ENCODE data around the gene DEUP1.

Gene DEUP1

GRCh38 chr11:93320230-93320629, 10.3 kb upstream of the DEUP1 start:
- H3K4me3 ChIP-seq (ENCODE audit: low read depth, low read length) = no peak overlapping the region
- TF ChIP-seq CTCF (IDR thresholded peaks at IDR 0.05; ENCODE audit: low read depth, low read length, missing control alignments) = no peak
- in situ Hi-C loops (cut with HindIII; ENCODE audit: low pct_ligation_motif_present, low sequenced_read_pairs) = no loop called here
- DNase-seq = no peak
- no peaks in the 10 kb centered on the region for H3K27me3 ChIP-seq (replicated peaks)
- H3K27ac ChIP-seq = no peak overlapping the region
- H3K36me3 ChIP-seq (replicated peaks) = no peaks in the 10 kb centered on the region

DNA sequence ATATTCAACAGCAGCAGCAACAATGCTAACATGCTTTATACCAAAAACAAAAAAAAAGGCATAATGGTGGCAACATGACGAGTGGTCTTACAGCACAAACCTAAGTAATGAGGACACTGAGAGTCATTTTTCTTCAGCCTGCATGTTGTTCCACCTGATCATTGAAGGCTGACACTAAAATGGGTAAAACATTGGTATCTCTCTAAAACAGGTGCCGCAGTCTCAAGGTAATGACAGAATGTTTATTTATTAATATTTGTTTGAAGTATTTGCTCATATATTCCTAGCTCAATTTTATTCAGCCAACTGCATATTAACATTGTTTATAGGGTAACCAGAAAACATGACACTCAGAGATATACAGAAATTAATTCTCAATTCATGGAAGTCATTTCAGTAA, 8.3 kb upstream of the DEUP1 start:
- no peaks in the 10 kb centered on the region for H3K36me3 ChIP-seq (replicated peaks)
- H3K27ac ChIP-seq = no peak overlapping the region
- H3K27me3 ChIP-seq (replicated peaks) = no peaks in the 10 kb centered on the region
- in situ Hi-C loops (cut with HindIII; ENCODE audit: low pct_ligation_motif_present, low sequenced_read_pairs) = no loop called here
- no peak for DNase-seq
- TF ChIP-seq CTCF (IDR thresholded peaks at IDR 0.05; ENCODE audit: low read depth, low read length, missing control alignments) = no peak
- no peak overlapping the region for H3K4me3 ChIP-seq (ENCODE audit: low read depth, low read length)

- no peaks in the 10 kb centered on the region for H3K36me3 ChIP-seq (replicated peaks)
- no peak overlapping the region for H3K4me3 ChIP-seq (ENCODE audit: low read depth, low read length)
- TF ChIP-seq CTCF (IDR thresholded peaks at IDR 0.05; ENCODE audit: low read depth, low read length, missing control alignments) = no peak
- no peak for DNase-seq
- H3K27ac ChIP-seq = no peak overlapping the region
- H3K27me3 ChIP-seq (replicated peaks) = no peaks in the 10 kb centered on the region
- in situ Hi-C loops (cut with HindIII; ENCODE audit: low pct_ligation_motif_present, low sequenced_read_pairs) = no loop called here
These were observed 6.8 kb upstream of the DEUP1 start for GRCh38 chr11:93323747-93324146.

DNA sequence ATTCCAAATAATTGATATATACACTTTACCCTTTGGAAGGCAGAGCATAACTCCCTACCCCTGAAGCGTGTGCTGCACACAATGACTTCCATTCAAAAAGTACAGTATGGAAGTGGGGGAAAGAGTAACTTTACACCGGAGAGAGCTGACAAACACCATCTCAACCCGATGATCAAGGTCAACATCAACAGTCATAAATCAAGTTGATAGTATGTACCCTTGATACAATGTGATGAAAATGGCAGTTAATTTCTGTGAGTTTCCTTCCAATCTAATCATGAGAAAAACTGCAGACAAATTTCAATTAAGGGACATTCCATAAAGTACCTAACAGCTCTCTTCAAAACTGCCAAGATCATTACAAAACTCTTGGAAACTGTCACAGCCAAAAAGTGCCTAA, 6.0 kb upstream of the DEUP1 start:
- TF ChIP-seq CTCF (IDR thresholded peaks at IDR 0.05; ENCODE audit: low read depth, low read length, missing control alignments) = no peak
- no peaks in the 10 kb centered on the region for H3K27me3 ChIP-seq (replicated peaks)
- H3K36me3 ChIP-seq (replicated peaks) = no peaks in the 10 kb centered on the region
- no peak overlapping the region for H3K4me3 ChIP-seq (ENCODE audit: low read depth, low read length)
- no peak for DNase-seq
- in situ Hi-C loops (cut with HindIII; ENCODE audit: low pct_ligation_motif_present, low sequenced_read_pairs) = no loop called here
- no peak overlapping the region for H3K27ac ChIP-seq

DNA sequence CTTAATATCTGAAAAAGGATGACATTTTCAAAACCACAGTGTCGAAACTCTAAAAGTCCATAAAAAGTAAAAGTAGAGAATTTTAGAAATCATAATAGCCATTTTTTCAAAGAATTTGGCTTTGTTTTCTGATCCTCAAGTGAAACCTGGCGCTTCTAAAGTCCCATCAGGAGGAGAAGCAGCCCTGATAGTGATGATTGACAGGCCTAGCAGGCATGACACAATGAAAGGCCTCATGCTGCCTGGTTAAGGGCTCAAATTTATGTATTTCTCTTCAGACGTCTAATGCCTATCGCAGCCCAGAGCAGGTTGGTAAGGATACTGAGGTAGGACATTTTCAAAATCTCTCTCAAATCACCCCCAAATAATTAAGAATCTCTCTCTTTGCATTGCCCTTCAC, 3.9 kb upstream of the DEUP1 start:
- Histone ChIP-seq H3K27ac (no peak overlapping the region), H3K36me3 (replicated peaks) (no peaks in the 10 kb centered on the region), H3K27me3 (replicated peaks) (peaks cover 6% of the 10 kb centered on the region), H3K4me3 (ENCODE audit: low read depth, low read length) (no peak overlapping the region)
- in situ Hi-C loops (cut with HindIII; ENCODE audit: low pct_ligation_motif_present, low sequenced_read_pairs) = no loop called here
- TF ChIP-seq CTCF (IDR thresholded peaks at IDR 0.05; ENCODE audit: low read depth, low read length, missing control alignments) = no peak
- DNase-seq = no peak

GRCh38 chr11:93329936-93330445, 551 bp upstream of the DEUP1 start:
- no peak for TF ChIP-seq CTCF (IDR thresholded peaks at IDR 0.05; ENCODE audit: low read depth, low read length, missing control alignments)
- H3K27ac ChIP-seq = no peak overlapping the region
- no peak for DNase-seq
- in situ Hi-C loops (cut with HindIII; ENCODE audit: low pct_ligation_motif_present, low sequenced_read_pairs) = no loop called here
- H3K4me3 ChIP-seq (ENCODE audit: low read depth, low read length) = peak overlapping the region; percentile 40
- H3K36me3 ChIP-seq (replicated peaks) = no peaks in the 10 kb centered on the region
- peaks cover 6% of the 10 kb centered on the region for H3K27me3 ChIP-seq (replicated peaks)
